Ascending aorta (tissue), 2 donors: Measurements from ENCODE around the gene KLHL40. TPM values are rescaled to one million over a fixed set of nuclear protein-coding genes. Genes with fewer than 3 reads are reported as not detected.

ENCODE experiments used
- DNase-seq, 2 donors: peaks; one replicate each; pipeline ENCODE4 v3.0.0-alpha.2; 2019; ENCODE audit warnings: low spot score in 2 of 2
- H3K27ac ChIP-seq, 2 donors: fragments of 200-600 bp; sonication (generic); one replicate each; pipeline ENCODE4 v1.5.1; 2016 to 2017; ENCODE audit warnings: mild to moderate bottlenecking in 1 of 2
- H3K27me3 ChIP-seq: fragments of 200-600 bp; sonication (generic); one replicate; pipeline ENCODE4 v1.5.1; 2017
- H3K36me3 ChIP-seq, 2 donors: fragments of 200-600 bp; sonication (generic); one replicate each; pipeline ENCODE4 v1.5.1; 2016
- H3K4me1 ChIP-seq, 2 donors: fragments of 200-600 bp; sonication (generic); one replicate each; pipeline ENCODE4 v1.5.1; 2016 to 2017; ENCODE audit warnings: mild to moderate bottlenecking in 1 of 2
- H3K4me3 ChIP-seq, 2 donors: fragments of 200-600 bp; sonication (generic); one replicate each; pipeline ENCODE4 v1.5.1; 2016 to 2017; ENCODE audit warnings: mild to moderate bottlenecking in 1 of 2
- H3K9me3 ChIP-seq, 2 donors: fragments of 200-600 bp; sonication (generic); one replicate each; pipeline ENCODE4 v1.5.1; 2016
- intact Hi-C: fragments of 100-400 bp; cut with DNase I; formaldehyde crosslinking; loops from one replicate; pipeline ENCODE4 v1.15.1; 2023
- total RNA-seq: library from RNA; depleted of rRNA; stranded (reverse); fragments of >200 nt; gene quantifications from one replicate; pipeline ENCODE4 v1.1.0, GENCODE V29; 2016
- TF ChIP-seq, protein P1 (sequence below), 3 experiments: fragments of 200-600 bp in 2 of 3; fragments of 450-650 bp in 1 of 3; sonication (generic) in 2 of 3; IDR thresholded peaks; one replicate each; pipeline ENCODE4 v1.5.1; 2016 to 2019; ENCODE audit warnings: antibody characterized with exemption in 3 of 3, mild to moderate bottlenecking in 1 of 3, moderate library complexity in 1 of 3

KLHL40 gene, protein sequence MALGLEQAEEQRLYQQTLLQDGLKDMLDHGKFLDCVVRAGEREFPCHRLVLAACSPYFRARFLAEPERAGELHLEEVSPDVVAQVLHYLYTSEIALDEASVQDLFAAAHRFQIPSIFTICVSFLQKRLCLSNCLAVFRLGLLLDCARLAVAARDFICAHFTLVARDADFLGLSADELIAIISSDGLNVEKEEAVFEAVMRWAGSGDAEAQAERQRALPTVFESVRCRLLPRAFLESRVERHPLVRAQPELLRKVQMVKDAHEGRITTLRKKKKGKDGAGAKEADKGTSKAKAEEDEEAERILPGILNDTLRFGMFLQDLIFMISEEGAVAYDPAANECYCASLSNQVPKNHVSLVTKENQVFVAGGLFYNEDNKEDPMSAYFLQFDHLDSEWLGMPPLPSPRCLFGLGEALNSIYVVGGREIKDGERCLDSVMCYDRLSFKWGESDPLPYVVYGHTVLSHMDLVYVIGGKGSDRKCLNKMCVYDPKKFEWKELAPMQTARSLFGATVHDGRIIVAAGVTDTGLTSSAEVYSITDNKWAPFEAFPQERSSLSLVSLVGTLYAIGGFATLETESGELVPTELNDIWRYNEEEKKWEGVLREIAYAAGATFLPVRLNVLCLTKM
- not detected for total RNA-seq

DNA sequence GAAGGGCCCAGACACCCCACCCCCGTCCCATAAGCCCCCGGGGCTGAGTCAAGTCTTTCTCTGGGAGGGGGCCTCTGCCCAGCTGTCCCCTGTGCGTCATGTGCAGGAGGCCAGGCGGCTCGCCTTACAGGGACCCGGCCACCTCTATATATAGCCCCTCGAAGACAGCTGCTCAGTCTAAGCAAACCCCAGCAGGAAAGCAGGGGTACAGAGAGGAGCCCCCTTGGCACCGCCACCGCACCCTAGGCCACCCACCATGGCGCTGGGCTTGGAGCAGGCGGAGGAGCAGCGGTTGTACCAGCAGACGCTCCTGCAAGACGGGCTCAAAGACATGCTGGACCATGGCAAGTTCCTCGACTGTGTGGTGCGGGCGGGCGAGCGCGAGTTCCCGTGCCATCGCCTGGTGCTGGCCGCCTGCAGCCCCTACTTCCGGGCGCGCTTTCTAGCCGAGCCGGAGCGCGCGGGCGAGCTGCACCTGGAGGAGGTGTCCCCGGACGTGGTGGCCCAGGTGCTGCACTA lies at the start of gene KLHL40:
Gene KLHL40, plus strand, starts transcription at position 175 of the 519 bp plus-strand sequence. Its CDS starts 82 bp downstream, at position 257.
- Histone ChIP-seq H3K4me3 (peak within 1 kb of the TSS in 1 of 2 donors; percentile 50), H3K9me3 (no peaks in the 10 kb centered on the region), H3K36me3 (no peaks in the 10 kb centered on the region), H3K27ac (peak within 1 kb of the TSS; percentile 69 to 73), H3K27me3 (no peaks in the 10 kb centered on the region), H3K4me1 (peaks cover 7 to 28% of the 10 kb centered on the region in 2 donors)
- no peak for DNase-seq
- TF ChIP-seq, protein P1, sequence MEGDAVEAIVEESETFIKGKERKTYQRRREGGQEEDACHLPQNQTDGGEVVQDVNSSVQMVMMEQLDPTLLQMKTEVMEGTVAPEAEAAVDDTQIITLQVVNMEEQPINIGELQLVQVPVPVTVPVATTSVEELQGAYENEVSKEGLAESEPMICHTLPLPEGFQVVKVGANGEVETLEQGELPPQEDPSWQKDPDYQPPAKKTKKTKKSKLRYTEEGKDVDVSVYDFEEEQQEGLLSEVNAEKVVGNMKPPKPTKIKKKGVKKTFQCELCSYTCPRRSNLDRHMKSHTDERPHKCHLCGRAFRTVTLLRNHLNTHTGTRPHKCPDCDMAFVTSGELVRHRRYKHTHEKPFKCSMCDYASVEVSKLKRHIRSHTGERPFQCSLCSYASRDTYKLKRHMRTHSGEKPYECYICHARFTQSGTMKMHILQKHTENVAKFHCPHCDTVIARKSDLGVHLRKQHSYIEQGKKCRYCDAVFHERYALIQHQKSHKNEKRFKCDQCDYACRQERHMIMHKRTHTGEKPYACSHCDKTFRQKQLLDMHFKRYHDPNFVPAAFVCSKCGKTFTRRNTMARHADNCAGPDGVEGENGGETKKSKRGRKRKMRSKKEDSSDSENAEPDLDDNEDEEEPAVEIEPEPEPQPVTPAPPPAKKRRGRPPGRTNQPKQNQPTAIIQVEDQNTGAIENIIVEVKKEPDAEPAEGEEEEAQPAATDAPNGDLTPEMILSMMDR (IDR thresholded peaks at IDR 0.05): no peak
- intact Hi-C loops: loop anchor here (2.0 kb wide), 1 partner anchor 59 kb away; no protein-coding TSS in a partner anchor

DNA sequence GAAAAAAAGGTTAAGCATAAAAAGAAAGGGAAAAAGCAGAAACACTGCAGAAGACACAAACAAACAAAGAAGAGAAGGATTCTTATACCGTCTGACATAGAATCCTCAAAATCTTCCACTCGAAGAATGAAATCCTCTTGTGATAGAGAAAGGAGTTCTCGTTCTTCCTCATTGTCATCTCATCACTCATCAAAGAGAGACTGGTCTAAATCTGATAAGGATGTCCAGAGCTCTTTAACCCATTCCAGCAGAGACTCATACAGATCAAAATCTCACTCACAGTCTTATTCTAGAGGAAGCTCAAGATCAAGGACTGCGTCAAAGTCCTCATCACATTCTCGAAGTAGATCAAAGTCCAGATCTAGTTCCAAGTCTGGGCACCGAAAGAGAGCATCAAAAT lies 48.3 kb upstream of the KLHL40 start:
- intact Hi-C loops: no loop called here
- no peak for DNase-seq
- Histone ChIP-seq H3K4me3 (no peak overlapping the region), H3K36me3 (peaks cover 68 to 92% of the 10 kb centered on the region in 2 donors), H3K27ac (no peak overlapping the region), H3K27me3 (no peaks in the 10 kb centered on the region), H3K9me3 (no peaks in the 10 kb centered on the region), H3K4me1 (peaks cover 0 to 2% of the 10 kb centered on the region in 2 donors)
- TF ChIP-seq, protein P1 (IDR thresholded peaks at IDR 0.05): no peak

DNA sequence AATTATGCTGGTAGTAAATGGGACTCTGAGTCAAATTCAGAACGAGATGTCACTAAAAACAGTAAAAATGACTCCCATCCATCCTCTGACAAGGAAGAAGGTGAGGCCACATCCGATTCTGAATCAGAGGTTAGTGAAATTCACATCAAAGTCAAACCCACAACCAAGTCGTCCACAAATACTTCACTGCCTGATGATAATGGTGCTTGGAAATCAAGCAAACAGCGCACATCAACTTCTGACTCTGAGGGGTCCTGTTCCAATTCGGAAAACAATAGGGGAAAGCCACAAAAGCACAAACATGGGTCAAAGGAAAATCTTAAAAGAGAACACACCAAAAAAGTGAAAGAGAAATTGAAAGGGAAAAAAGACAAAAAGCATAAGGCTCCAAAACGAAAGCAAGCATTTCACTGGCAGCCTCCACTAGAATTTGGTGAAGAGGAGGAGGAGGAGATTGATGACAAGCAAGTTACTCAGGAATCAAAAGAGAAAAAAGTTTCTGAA lies 46.9 kb upstream of the KLHL40 start:
- H3K4me1 ChIP-seq: peaks cover 0 to 2% of the 10 kb centered on the region in 2 donors
- no peak overlapping the region for H3K4me3 ChIP-seq
- peak overlapping the region; percentile 9 to 13 for H3K27ac ChIP-seq
- intact Hi-C loops: no loop called here
- H3K27me3 ChIP-seq: no peaks in the 10 kb centered on the region
- DNase-seq: no peak
- TF ChIP-seq, protein P1 (IDR thresholded peaks at IDR 0.05): no peak
- no peaks in the 10 kb centered on the region for H3K9me3 ChIP-seq
- peaks cover 67 to 92% of the 10 kb centered on the region in 2 donors for H3K36me3 ChIP-seq

DNA sequence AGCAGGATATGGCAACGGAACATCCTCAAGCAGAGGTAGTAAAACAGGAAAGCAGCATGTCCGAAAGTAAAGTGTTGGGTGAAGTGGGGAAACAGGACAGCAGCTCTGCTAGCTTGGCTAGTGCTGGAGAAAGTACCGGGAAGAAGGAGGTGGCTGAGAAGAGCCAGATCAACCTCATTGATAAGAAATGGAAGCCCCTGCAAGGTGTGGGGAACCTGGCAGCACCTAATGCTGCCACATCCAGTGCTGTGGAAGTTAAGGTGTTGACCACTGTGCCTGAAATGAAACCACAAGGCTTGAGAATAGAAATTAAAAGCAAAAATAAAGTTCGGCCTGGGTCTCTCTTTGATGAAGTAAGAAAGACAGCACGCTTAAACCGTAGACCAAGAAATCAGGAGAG lies 46.1 kb upstream of the KLHL40 start:
- Histone ChIP-seq H3K9me3 (no peaks in the 10 kb centered on the region), H3K27me3 (no peaks in the 10 kb centered on the region), H3K27ac (peak overlapping the region in 1 of 2 donors; percentile 9), H3K4me1 (peaks cover 0 to 2% of the 10 kb centered on the region in 2 donors), H3K4me3 (no peak overlapping the region), H3K36me3 (peaks cover 65 to 92% of the 10 kb centered on the region in 2 donors)
- no peak for DNase-seq
- intact Hi-C loops: no loop called here
- TF ChIP-seq, protein P1 (IDR thresholded peaks at IDR 0.05): no peak

DNA sequence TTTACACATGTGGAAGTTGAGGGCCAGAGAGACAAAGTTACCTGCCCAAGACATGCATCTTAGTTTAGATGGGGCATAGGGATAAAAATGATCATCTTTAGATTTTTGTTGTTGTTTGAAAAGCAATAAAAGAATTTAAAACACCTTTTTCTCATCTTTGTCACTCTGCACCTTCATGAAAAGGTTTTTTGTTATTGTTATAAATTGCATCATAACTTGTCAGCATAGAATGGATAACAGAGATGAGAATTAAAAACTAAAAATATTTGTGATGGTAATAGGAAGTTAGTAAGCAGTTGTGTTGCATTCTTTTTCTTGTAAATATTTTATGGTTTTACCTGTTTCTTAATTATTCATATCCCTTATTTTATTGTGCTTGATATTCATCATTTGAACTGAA lies 45.2 kb upstream of the KLHL40 start:
- Histone ChIP-seq H3K4me3 (no peak overlapping the region), H3K27ac (no peak overlapping the region), H3K27me3 (no peaks in the 10 kb centered on the region), H3K9me3 (no peaks in the 10 kb centered on the region), H3K4me1 (peaks cover 0 to 2% of the 10 kb centered on the region in 2 donors), H3K36me3 (peaks cover 70 to 92% of the 10 kb centered on the region in 2 donors)
- TF ChIP-seq, protein P1 (IDR thresholded peaks at IDR 0.05): no peak
- DNase-seq: no peak
- intact Hi-C loops: no loop called here
